HTR-8/SVneo (cell line): ENCODE results near the gene KIAA0825.

Experiments
- DNase-seq: peaks from one replicate; pipeline ENCODE4 v3.0.0; 2011; ENCODE audit warnings: low spot score, mixed read lengths; ENCODE audit not compliant: insufficient read length
- FAIRE-seq: peaks from 2 replicates; lab custom pipeline; 2011; peaks lifted over from hg19 to GRCh38; lab: Jason Lieb, UNC

Gene KIAA0825

GRCh38 chr5:94618493-94619328 lies at the start of gene KIAA0825, which contains the start of gene SLF1:
Gene KIAA0825, minus strand, starts transcription at chr5:94618604. Its CDS starts 81,478 bp downstream, at chr5:94537126.
Gene SLF1, plus strand, starts transcription at chr5:94618669. Its CDS starts 10,142 bp downstream, at chr5:94628811.
- FAIRE-seq: peak; percentile 69
- peak; percentile 84 for DNase-seq

GRCh38 chr5:94667937-94668336 lies 49.5 kb upstream of the KIAA0825 start:
- no peak for FAIRE-seq
- no peak for DNase-seq

GRCh38 chr5:94661086-94661485 lies 42.7 kb upstream of the KIAA0825 start:
- DNase-seq (no peak), FAIRE-seq (no peak)

GRCh38 chr5:94660506-94660905 lies 42.1 kb upstream of the KIAA0825 start:
- DNase-seq: no peak
- no peak for FAIRE-seq

GRCh38 chr5:94658272-94658671 lies 39.9 kb upstream of the KIAA0825 start:
- FAIRE-seq: no peak
- DNase-seq: no peak

- FAIRE-seq (no peak), DNase-seq (no peak)
Observed at GRCh38 chr5:94649874-94650273, 31.5 kb upstream of the KIAA0825 start.

- DNase-seq (no peak), FAIRE-seq (no peak)
Observed at GRCh38 chr5:94646758-94647157, 28.4 kb upstream of the KIAA0825 start.

- no peak for FAIRE-seq
Observed at GRCh38 chr5:94645053-94645452, 26.6 kb upstream of the KIAA0825 start.

GRCh38 chr5:94640176-94640575 lies 21.8 kb upstream of the KIAA0825 start:
- DNase-seq (no peak), FAIRE-seq (no peak)

More at GRCh38 chr5:94645053-94645452, 26.6 kb upstream of the KIAA0825 start:
- DNase-seq: no peak

GRCh38 chr5:94632024-94632423 lies 13.6 kb upstream of the KIAA0825 start:
- DNase-seq (no peak), FAIRE-seq (no peak)

- FAIRE-seq (no peak), DNase-seq (no peak)
Observed at GRCh38 chr5:94627191-94627590, 8.8 kb upstream of the KIAA0825 start.

- DNase-seq (no peak), FAIRE-seq (no peak)
Observed at GRCh38 chr5:94623877-94624276, 5.5 kb upstream of the KIAA0825 start.

- DNase-seq: no peak
- no peak for FAIRE-seq
Observed at GRCh38 chr5:94623011-94623410, 4.6 kb upstream of the KIAA0825 start.

GRCh38 chr5:94621763-94622162 lies 3.4 kb upstream of the KIAA0825 start:
- DNase-seq (no peak), FAIRE-seq (no peak)

- DNase-seq (no peak), FAIRE-seq (no peak)
Observed at GRCh38 chr5:94620256-94620655, 1.9 kb upstream of the KIAA0825 start.

- DNase-seq (peak; percentile 32), FAIRE-seq (no peak)
Observed at GRCh38 chr5:94618029-94618492, 343 bp downstream of the KIAA0825 start.

GRCh38 chr5:94615862-94616261 lies 2.5 kb downstream of the KIAA0825 start:
- no peak for FAIRE-seq
- no peak for DNase-seq

- no peak for DNase-seq
- no peak for FAIRE-seq
Observed at GRCh38 chr5:94614156-94614805, 4.1 kb downstream of the KIAA0825 start.

- FAIRE-seq (no peak), DNase-seq (no peak)
Observed at GRCh38 chr5:94613583-94613982, 4.8 kb downstream of the KIAA0825 start.

GRCh38 chr5:94595281-94595840 lies 23.0 kb downstream of the KIAA0825 start:
- FAIRE-seq: no peak

More at GRCh38 chr5:94595281-94595840, 23.0 kb downstream of the KIAA0825 start:
- DNase-seq: no peak
